ENCODE results near the gene KAZN.
A peak's percentile ranks its signal among the peaks of the same experiment; 100 is the strongest.

The KAZN gene

GRCh38 chr1:14878124-14878523 lies 279.6 kb downstream of the KAZN start:
- no peak for TF ChIP-seq CTCF (IDR thresholded peaks at IDR 0.05; ENCODE audit: insufficient read depth, low read depth, low read length, missing control alignments)
- no peak overlapping the region for H3K4me3 ChIP-seq (ENCODE audit: low read depth, low read length)
- DNase-seq (ENCODE audit: low read depth) = no peak

DNA sequence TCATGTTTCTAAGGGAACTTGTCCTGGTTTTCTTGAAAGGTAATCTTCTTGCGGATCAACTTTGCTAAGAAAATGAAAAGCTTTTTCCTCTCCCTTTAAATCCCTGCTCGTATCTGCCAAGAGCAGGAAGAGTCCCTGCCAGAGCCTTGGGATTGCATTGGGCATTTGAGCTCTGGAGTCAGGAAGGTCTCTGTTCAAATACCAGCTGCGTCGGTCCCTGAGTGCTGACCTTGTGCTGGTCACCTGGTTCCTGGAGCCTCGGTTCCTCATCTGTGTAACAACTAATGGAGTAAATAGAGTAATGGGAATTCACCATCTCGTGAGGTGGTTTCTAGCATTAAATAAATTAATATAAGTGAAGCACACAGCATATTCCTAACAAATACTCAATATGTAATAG lies 280.5 kb downstream of the KAZN start:
- DNase-seq (ENCODE audit: low read depth) = no peak
- H3K4me3 ChIP-seq (ENCODE audit: low read depth, low read length) = no peak overlapping the region
- no peak for TF ChIP-seq CTCF (IDR thresholded peaks at IDR 0.05; ENCODE audit: insufficient read depth, low read depth, low read length, missing control alignments)

DNA sequence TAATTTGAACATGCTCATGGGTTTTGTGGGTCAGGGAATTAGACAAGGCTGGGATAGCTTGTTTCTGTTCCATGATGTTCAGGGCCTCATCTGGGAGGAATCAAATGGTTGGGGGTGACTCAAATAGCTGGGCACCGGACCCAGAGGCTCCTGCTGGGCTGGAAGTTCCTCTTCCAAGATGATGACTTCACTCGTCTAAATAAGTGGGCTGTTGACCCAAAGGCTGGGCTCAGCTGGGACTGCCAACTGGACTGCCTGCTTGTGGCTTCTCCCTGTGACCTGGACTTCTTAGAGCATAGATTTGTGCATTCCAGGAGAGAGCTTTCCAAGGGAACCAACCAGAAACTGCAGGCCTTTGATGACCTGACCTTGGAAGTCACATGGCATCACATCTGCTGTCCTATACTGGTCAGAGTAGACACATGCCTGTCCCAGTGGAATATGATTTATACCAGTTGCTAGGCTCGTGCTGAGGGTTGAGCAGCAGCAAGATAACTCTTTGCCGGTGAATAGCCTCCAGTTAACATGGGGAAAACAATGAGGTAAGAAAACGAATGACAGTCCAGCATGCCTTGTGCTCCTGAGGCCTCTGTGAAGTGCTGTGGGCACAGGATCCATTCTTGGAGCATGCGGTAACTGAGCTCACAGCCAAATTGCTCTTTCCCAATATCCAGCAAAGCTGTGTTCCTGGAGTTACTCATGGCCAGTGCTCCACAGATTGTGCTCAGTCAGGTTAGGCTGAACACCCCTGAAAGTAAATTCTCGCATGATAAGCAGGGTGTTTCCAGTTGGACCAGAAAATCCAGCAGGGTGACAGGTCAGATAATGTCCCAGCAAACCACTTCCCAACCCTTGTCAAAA lies 282.2 kb downstream of the KAZN start:
- DNase-seq (ENCODE audit: low read depth) = no peak
- no peak for TF ChIP-seq CTCF (IDR thresholded peaks at IDR 0.05; ENCODE audit: insufficient read depth, low read depth, low read length, missing control alignments)
- no peak overlapping the region for H3K4me3 ChIP-seq (ENCODE audit: low read depth, low read length)

DNA sequence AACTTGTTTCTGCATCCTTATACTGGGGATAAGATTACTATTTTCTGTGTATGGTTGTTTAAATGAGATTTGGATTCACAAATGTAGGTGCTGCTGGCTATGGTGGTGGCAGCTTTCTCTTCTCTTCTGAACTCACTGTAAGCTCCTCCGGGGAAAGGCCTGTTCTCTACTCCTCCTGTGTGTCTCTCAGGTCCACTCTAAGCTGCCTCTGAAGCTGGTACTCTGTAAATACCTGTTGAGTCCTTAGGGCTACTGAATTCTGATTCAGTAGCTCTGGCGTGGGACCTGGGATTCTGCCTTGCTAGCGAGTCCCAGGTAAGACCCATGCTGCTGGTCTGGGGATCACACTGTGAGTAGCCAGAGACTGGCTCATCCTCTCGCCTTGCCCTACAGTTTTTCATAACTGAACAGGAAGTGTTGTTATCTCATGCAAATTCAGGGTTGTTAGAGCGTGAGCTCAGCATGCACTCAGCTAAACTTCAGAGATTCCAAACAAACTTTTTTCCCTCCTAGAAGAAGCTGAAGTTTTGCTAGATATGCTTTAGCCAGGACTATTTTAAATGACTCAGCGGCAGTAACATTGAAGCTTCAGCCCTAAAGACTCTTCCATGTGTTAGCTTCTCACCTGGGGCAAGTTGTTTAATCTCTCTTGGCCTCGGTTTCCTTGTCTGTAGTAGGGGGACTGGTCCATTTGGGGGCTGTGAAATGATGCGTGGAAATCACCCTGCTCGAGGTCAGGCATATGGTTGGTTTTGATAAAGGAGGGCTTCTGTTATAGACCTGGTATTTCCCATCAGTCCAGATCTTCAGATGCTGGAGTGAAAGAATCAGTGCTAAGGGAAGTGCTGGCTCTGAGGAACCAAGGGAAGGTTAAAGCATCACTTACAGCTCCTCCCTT lies 283.5 kb downstream of the KAZN start:
- no peak for TF ChIP-seq CTCF (IDR thresholded peaks at IDR 0.05; ENCODE audit: insufficient read depth, low read depth, low read length, missing control alignments)
- peak; percentile 76 for DNase-seq (ENCODE audit: low read depth)
- H3K4me3 ChIP-seq (ENCODE audit: low read depth, low read length) = no peak overlapping the region

- DNase-seq (ENCODE audit: low read depth) = no peak
- no peak for TF ChIP-seq CTCF (IDR thresholded peaks at IDR 0.05; ENCODE audit: insufficient read depth, low read depth, low read length, missing control alignments)
- H3K4me3 ChIP-seq (ENCODE audit: low read depth, low read length) = no peak overlapping the region
Measured at GRCh38 chr1:14884614-14885175, 286.2 kb downstream of the KAZN start.

DNA sequence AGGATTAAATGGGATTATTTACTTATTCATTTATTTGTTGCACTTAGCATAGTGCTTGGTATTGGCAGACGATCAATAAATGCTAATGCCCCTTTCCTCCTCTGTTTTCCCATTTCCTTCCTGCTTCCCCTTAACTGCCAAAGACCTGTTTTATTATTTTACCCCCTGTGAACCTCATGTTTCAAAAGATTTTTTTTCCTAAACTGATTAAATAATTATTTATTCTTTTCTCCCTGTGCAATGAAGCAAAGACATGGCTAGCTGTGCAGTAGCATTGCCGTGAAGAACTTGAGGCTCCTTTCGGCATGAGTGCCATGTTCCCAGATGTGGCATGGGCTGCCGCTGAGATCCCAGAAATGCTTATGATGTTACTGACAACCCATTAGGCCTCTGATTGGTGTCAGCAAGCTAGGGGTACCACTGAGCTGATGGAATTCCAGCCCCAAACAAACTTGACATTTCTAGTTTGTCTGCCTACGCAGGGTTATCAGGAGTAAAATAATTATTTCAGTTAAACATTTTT lies 288.6 kb downstream of the KAZN start:
- no peak for TF ChIP-seq CTCF (IDR thresholded peaks at IDR 0.05; ENCODE audit: insufficient read depth, low read depth, low read length, missing control alignments)
- H3K4me3 ChIP-seq (ENCODE audit: low read depth, low read length) = no peak overlapping the region
- no peak for DNase-seq (ENCODE audit: low read depth)
